ENCODE data around the gene NRCAM.
"Not testable (repeated sequence)": the region's sequence is repeated elsewhere in the genome, so short reads cannot be mapped to it uniquely, and the experiment has no call there.

Gene NRCAM

GRCh38 chr7:108340856-108341411, 115.3 kb downstream of the NRCAM start:
- DNase-seq (ENCODE audit: low spot score), result no peak

DNA sequence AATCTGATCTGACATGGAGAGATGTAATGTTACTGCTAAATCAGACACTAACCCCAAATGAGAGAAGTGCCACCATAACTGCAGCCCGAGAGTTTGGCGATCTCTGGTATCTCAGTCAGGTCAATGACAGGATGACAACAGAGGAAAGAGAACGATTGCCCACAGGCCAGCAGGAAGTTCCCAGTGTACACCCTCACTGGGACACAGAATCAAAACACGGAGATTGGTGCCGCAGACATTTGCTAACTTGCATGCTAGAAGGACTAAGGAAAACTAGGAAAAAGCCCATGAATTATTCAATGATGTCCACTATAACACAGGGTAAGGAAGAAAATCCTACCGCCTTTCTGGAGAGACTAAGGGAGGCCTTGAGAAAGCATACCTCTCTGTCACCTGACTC, 115.8 kb downstream of the NRCAM start:
- not testable (repeated sequence) for DNase-seq (ENCODE audit: low spot score)

GRCh38 chr7:108335269-108335918, 120.8 kb downstream of the NRCAM start:
- DNase-seq (ENCODE audit: low spot score), result no peak

DNA sequence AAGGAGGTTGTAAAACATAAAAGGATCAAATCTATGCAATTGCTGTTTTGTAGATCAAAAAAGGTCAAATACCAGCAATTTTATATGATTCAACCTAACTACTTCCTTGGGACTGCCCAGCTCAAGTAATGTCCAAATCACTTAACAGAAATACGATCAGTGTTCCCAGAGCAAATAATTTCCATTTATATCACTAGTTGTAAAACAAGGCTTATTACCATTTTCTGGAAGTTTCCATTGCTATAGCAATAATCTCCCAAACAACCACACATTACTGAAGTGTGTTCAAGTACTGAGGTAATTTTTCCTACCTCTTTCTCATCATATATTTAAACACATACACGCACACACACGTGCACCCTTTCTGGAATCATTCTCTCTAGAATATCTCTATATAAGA, 123.3 kb downstream of the NRCAM start:
- DNase-seq (ENCODE audit: low spot score), result no peak

DNA sequence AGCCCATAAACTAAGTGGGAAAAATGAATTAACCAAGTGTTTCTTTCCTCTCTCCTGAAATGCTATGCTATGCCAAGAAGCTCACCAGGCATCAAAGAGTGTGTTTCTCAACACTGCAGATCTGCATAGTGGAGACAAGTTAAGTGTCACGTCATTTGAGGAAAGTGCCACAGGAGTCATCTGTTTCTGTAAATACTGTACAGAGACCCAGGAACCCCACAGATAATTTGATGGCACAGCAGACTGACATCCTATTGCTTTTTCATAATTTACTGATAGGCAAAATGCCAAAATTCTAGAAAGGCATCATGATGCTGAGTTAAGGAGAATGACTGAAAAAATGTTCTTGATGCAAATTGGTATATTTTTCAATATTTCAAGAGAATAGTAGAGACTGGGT, 124.3 kb downstream of the NRCAM start:
- DNase-seq (ENCODE audit: low spot score), result no peak

GRCh38 chr7:108330227-108330626, 126.0 kb downstream of the NRCAM start:
- no peak for DNase-seq (ENCODE audit: low spot score)

DNA sequence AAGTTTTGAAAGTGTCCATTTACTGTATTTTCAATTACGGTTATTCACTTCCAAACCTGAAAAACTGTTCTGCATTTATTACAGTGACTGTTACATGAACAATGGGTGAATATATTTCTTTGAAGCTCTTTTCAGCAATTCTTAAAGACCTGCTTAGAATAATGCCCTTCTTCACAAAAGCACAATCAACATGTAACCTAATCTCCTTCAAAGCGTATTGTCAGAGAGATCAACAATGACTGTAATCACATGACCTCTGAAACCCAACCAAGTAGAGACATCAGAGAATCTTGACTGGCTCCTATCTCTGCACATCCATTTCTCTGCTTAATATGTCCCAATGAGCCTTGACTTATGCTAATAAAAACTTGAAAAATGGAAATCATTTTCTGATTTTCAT, 126.7 kb downstream of the NRCAM start:
- no peak for DNase-seq (ENCODE audit: low spot score)

GRCh38 chr7:108328174-108328651, 128.0 kb downstream of the NRCAM start:
- no peak for DNase-seq (ENCODE audit: low spot score)

DNA sequence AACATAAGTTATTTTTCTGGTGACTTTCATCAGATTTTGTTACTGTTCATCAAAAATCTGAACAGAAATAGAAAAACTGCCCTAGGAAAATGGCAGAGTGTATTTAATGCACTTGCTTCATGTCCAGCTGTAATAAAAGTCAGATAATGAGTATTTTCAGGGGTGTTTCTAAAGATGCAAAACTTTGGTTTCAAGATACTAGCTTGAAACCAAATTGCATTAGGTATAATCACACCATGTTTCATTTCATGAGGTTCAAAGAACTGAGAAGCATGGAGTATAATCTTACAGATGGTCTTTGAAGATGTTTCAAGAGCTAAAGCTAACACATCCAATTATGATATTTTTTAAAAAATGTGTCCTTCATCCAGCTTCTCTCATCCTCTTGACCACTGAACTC, 128.9 kb downstream of the NRCAM start:
- DNase-seq (ENCODE audit: low spot score), result no peak

GRCh38 chr7:108326938-108327337, 129.3 kb downstream of the NRCAM start:
- no peak for DNase-seq (ENCODE audit: low spot score)

DNA sequence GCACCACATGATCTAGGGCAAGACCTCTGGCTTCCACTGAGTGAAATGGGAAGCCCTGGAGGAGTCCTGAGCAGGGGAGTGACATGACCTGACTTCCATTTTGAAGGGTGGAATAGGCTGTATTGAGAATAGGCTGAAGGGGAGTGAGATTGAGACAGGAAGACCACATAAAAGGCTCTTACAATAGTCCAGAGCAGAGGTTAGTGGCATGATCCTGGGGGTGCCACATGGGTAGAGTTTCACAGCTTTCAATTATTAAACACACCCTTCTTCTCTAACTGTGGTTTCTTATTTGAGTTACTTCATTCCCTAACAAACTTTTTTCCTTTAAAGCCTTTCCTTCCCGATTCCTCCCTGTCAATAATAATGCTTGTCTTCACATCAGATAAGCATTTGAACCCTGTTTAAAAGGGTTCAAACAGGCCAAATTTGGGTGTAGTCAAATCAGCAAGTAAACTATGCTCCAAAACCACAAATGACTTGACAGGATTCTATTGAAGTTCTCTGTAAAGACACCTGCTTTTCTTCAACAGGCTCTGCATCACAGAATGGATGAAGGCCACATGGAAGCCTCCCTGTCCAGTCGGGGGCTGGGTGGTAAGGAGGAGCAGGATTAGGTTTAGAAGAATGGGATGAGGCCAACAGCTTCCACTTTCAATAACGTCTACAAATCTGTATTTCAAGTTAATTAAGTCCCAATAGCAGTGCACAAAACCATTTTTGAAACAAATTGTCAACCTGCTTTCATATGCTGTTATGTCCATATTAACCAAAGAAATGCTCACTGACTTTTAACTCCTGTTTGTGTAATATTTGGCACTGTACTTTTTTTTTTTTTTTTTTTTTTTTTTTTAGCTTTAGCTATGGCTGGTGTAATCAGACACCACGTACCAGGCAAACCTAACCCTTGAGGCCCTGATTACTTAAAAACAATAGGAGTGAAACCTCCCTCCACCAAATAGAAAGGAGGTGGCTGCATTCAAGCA, 131.9 kb downstream of the NRCAM start:
- DNase-seq (ENCODE audit: low spot score), result no peak

- DNase-seq (ENCODE audit: low spot score), result no peak
These were observed 133.1 kb downstream of the NRCAM start for GRCh38 chr7:108322925-108323832.

- no peak for DNase-seq (ENCODE audit: low spot score)
These were observed 134.2 kb downstream of the NRCAM start for GRCh38 chr7:108322046-108322445.

- no peak for DNase-seq (ENCODE audit: low spot score)
These were observed 134.9 kb downstream of the NRCAM start for GRCh38 chr7:108321359-108321758.

DNA sequence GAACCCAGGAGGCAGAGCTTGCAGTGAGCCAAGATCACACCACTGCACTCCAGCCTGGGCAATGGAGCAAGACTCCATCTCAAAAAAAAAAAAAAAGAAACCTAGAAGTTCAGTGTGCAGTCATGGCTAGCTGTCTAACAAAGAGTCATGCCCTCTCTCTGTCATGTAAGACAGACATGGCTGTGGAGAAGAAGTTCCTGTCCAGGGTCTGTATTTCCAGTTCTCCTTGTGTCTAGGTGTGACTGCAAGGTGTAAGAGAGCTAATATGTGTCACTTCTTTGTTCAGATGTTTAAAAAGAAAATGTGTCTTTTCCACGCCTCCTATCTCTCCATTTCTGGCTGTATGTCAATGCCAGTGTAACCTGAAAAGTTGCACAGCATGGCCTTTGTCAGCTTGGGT, 139.5 kb downstream of the NRCAM start:
- DNase-seq (ENCODE audit: low spot score), result no peak

GRCh38 chr7:108314551-108314950, 141.7 kb downstream of the NRCAM start:
- DNase-seq (ENCODE audit: low spot score), result no peak

DNA sequence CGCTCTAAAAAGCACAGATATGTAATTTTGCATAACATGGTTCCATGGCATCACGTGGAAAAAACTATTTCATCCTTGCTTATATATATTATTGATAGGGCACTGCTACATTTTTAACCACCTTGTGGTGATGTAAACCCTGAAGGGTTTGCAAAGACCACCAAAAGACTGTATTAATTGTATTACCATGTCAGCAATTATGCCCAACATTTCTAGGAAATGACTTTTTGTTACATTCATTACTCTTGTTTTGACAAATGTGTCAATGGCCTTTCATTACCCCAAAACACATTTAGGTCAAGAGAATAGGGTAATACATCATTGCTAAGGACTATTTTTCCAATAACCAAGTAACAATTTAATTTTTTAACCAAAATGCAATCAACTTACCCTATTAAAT, 142.2 kb downstream of the NRCAM start:
- DNase-seq (ENCODE audit: low spot score), result no peak

DNA sequence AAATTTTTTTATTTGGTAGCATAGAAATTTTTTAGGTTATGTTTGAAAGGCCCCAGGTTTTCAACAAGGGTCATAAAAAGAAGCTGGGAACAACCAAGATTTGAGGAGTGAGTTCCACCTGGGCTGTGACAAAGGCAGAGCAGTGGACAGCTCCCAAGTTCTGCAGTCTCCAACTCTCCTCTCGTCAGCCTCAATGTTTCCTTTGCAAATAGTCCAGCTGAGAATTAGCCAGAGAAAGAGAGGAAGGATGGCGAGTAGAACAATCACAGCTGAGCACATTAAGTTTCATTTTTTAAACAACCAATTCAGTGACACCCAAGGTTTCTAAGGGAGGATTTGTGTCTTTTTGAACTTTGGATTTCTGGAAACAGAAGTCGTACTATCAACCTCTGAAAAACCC, 143.2 kb downstream of the NRCAM start:
- no peak for DNase-seq (ENCODE audit: low spot score)

DNA sequence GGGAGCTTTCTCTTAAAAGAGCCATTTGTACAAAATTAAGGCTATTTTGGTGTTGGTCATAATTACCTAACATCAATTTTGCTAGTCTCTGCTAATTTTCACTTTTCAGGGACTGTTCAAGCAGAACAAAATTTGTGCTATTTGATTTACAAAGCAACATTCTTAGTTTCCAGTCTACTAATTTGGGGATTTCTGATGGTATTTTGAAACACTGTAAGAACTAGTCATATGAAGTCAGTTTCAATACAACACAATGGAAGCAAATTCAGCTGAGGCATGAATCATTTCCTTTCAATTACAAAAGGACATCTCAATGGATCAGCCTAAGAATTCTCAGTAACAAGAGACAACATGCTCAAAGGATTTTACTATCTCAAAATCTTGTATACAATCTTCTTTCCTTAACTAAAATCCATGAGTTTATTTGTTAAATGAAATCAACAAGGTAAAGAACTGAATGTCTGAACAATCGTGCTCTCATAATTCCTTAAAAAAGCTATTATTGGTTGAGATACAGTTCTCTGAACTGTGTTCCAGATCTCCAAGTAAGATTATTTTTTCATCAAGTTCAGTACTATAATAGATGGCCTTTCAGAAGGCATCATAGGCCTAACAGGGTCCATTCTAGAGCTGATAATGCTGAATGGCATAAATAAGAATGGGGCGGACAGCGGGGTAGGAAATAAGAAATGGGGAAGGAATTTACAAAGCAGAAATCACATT, 144.6 kb downstream of the NRCAM start:
- DNase-seq (ENCODE audit: low spot score), result no peak

GRCh38 chr7:108310351-108310750, 145.9 kb downstream of the NRCAM start:
- peak; percentile 20 for DNase-seq (ENCODE audit: low spot score)

- peak; percentile 25 for DNase-seq (ENCODE audit: low spot score)
These were observed 147.3 kb downstream of the NRCAM start for GRCh38 chr7:108308903-108309302.
